GM19193 (cell line): ENCODE data around the gene EHD4.

Source experiments
- POLR2A ChIP-seq: IDR thresholded peaks from 4 replicates; pipeline ENCODE4 v1.6.1; 2011; ENCODE audit not compliant: insufficient read depth, insufficient read length; ENCODE audit errors: extremely low read depth

The EHD4 gene

GRCh38 chr15:41928100-41928499 is 44.3 kb downstream of the EHD4 start:
- TF ChIP-seq POLR2A, result no peak

DNA sequence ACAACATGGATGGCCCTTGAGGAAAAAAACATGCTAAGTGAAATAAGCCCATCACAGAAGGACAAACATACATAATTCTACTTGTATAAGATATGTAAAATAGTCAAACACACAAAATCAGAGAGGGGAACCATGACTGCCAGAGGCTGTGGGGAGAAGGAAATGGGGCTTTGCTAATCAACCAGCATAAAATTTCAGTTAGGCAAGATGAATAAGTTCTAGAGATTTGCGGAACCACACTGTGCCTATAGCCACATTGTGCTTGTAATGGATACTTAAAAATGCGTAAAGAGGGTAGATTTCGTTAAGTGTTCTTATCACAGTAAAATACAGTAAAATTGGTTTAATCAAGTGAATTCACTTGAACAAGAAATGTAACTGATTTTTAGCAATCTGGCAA is 44.8 kb downstream of the EHD4 start:
- TF ChIP-seq POLR2A, result no peak

DNA sequence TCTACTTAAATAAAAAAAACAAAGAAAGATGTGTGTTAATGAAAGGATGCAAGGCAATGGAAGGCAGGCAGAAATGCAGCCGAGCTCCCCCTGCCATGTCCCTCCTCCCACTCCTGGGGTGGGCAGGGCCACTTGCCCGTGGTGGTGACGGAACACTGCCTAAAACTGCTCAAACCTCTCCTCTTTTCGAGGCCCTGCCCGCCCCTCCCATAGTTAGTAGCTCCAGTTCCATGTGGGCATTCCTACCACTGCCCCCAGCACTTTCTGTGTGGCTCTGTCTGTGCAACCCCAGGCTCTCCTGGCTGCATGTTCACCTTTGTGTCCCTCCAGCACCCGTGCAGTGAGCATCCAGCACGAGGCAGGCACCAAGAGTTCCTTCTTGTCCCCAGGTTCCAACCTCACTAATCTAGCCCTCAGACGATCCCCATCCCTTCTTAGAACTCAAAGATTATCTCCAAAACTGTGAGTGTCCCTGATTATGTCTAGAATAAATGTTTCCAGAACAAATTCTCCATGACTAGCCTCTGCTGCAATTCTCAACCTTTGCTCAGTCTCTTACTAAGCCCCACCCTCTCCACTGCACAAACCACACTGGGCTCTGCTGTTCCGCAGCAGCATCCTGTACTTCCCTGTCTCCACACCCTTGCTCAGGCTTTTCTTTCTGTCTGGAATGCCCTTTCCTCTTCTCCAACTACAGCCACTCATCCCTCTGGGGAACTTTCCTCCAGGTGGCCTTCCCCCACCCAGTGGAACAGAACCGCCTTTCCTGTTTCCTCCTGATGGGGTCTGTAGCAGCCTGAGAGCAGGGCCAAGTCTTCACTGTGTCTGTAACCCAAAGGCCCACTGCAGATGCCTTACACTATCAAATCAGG is 45.9 kb downstream of the EHD4 start:
- no peak for TF ChIP-seq POLR2A

GRCh38 chr15:41925086-41925608 is 47.2 kb downstream of the EHD4 start:
- TF ChIP-seq POLR2A, result no peak

GRCh38 chr15:41923401-41923997 is 48.9 kb downstream of the EHD4 start:
- no peak for TF ChIP-seq POLR2A

- no peak for TF ChIP-seq POLR2A
Observed at GRCh38 chr15:41922353-41922752, 50.0 kb downstream of the EHD4 start.

- no peak for TF ChIP-seq POLR2A
Observed at GRCh38 chr15:41921639-41922038, 50.7 kb downstream of the EHD4 start.

GRCh38 chr15:41921167-41921566 is 51.2 kb downstream of the EHD4 start:
- TF ChIP-seq POLR2A, result no peak

DNA sequence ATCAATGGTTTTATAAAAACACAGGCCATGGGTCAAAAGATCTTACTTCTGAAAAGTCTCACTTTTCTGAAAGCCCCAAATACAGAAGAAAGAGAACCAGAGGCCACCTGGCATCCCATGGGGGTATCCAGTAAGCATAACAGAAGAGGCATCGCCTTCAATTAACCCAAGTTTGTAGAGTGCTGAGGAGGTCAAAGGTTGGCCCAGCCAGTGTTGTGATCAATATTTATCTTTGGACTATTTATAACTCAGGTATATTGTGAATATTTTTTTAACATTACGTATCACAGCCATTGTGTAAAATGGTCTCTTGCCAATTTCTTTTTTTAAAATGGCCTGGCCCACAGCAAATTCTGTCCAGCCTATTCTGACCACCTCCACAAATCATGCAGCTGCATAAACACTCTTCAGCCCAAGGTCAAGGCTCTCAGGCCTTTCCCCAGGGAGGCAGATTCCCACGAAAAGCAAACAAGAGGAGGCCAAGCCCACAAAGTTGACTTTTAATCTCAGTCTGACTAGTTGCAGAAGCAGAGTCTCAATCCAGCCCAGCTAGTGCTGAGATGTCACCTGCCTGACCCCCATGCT is 52.3 kb downstream of the EHD4 start:
- no peak for TF ChIP-seq POLR2A

GRCh38 chr15:41919201-41919820 is 53.0 kb downstream of the EHD4 start:
- no peak for TF ChIP-seq POLR2A

DNA sequence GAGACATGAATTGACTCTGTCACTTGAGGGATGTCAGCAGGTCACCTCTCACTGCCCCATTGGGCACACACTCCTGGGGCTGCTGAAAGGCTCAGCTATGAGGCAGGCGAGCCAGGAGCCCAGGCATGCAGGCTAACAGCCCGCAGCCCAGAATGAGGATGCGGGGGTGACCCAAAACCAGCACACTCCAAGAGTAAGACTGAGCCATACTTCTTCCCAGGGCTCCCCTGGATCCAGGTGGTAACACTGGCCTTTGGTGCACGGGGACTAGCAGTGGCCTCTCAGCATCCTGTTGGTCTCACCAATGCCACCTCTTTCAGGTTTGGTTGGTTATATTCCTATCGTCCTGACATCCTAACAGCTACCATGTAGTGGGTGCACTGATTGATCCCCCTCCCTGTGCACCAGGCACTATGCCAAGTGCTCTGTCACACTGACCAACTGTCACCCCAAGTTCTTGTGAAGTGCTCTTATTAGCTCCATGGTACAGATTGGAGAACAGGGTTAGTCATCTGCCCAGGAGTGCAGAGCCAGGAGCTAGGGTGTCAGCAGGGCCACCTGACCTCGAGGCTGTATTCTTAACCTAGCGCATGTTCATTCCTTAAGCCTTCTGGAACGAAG is 53.7 kb downstream of the EHD4 start:
- no peak for TF ChIP-seq POLR2A

DNA sequence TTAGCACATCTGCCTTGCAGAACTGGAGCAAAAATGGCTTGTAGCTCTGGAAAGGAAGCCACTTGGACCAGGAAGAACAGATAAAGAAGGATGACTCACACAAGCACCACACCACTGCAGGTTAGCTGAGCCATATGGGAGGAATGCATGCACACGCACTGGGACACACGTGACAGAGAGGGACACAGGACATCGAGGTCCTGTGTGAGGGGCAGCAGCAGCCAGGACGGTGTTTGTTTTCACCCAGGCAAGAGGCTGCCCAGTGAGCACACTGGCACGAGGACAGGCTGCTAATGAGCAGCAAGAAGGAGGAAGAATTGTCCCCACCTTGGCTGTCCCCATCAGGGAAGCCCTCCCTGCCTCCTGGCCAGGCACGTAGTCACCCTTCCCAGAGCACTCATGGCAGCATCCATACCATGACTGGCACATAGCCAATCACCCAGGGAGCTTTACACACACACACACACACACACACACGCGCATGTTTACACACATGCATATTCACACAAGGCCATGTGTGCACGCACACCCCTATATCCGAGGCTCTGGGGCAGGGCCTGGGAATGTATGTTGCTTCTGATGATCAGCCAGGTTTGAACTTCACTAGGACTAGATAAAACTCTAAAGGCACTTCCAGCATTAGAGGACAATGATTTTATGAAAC is 54.5 kb downstream of the EHD4 start:
- TF ChIP-seq POLR2A, result no peak

GRCh38 chr15:41915255-41915994 is 56.9 kb downstream of the EHD4 start:
- TF ChIP-seq POLR2A, result no peak

GRCh38 chr15:41914411-41914810 is 57.9 kb downstream of the EHD4 start:
- TF ChIP-seq POLR2A, result no peak
